Measurements from ENCODE around the gene B3GALT4. TPM values are rescaled to one million over a fixed set of nuclear protein-coding genes. Genes with fewer than 3 reads are reported as not detected.

The B3GALT4 gene
- polyA plus RNA-seq, 4 donors = 6.9 to 15.4 (median 12.7) TPM

- Histone ChIP-seq H3K27ac (ENCODE audit: low read depth in 1 of 3, low read length in 2 of 3) (peak overlapping the region in 1 of 3 donors; percentile 5), H3K4me3 (ENCODE audit: low read depth in 1 of 3, low read length in 3 of 3) (peak overlapping the region; percentile 6 to 52 (median 51)), H3K4me1 (ENCODE audit: control insufficient read depth in 3 of 3, insufficient read depth in 2 of 3, low read depth in 1 of 3, low read length in 2 of 3) (peaks cover 7 to 37% (median 9%) of the 10 kb centered on the region in 3 donors), H3K27me3 (ENCODE audit: control insufficient read depth in 3 of 3, insufficient read depth in 3 of 3, low read length in 3 of 3) (no peaks in the 10 kb centered on the region), H3K9me3 (ENCODE audit: control insufficient read depth in 2 of 2, insufficient read depth in 1 of 2, low read depth in 1 of 2, low read length in 1 of 2) (no peaks in the 10 kb centered on the region), H3K36me3 (ENCODE audit: control insufficient read depth in 3 of 3, insufficient read depth in 2 of 3, low read depth in 1 of 3, low read length in 3 of 3) (peaks cover 3 to 55% (median 9%) of the 10 kb centered on the region in 3 donors)
- no peak for FAIRE-seq
- no peak for DNase-seq
- 75 to 79% (median 75%) methylated on average over 19 of the region's 19 CpGs for WGBS, 3 donors
Observed at GRCh38 chr6:33316603-33317418, 39.9 kb downstream of the B3GALT4 start.

DNA sequence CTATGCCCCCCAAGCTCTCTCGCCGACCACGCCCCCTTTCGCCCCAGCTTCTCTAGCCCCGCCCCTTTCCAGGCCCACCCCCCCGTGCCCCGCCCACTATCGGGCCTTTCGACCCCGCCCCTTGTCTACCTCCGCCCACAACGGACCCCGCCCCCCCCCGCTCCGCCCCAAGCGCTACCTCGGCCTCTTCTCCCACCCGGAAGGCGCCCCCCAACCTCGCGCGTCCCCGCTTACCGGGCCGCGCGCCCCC, 40.4 kb downstream of the B3GALT4 start:
- 1% methylated on average over 11 to 27 of the region's 27 CpGs for WGBS, 3 donors
- Histone ChIP-seq H3K4me1 (ENCODE audit: control insufficient read depth in 3 of 3, insufficient read depth in 2 of 3, low read depth in 1 of 3, low read length in 2 of 3) (peaks cover 7 to 33% (median 8%) of the 10 kb centered on the region in 3 donors), H3K36me3 (ENCODE audit: control insufficient read depth in 3 of 3, insufficient read depth in 2 of 3, low read depth in 1 of 3, low read length in 3 of 3) (peaks cover 3 to 52% (median 9%) of the 10 kb centered on the region in 3 donors), H3K27ac (ENCODE audit: low read depth in 1 of 3, low read length in 2 of 3) (no peak overlapping the region), H3K27me3 (ENCODE audit: control insufficient read depth in 3 of 3, insufficient read depth in 3 of 3, low read length in 3 of 3) (no peaks in the 10 kb centered on the region), H3K4me3 (ENCODE audit: low read depth in 1 of 3, low read length in 3 of 3) (peak overlapping the region; percentile 51 to 52 (median 51)), H3K9me3 (ENCODE audit: control insufficient read depth in 2 of 2, insufficient read depth in 1 of 2, low read depth in 1 of 2, low read length in 1 of 2) (no peaks in the 10 kb centered on the region)
- FAIRE-seq (no peak), DNase-seq (no peak)

- no peaks in the 10 kb centered on the region for H3K27me3 ChIP-seq (ENCODE audit: control insufficient read depth in 3 of 3, insufficient read depth in 3 of 3, low read length in 3 of 3)
- H3K4me1 ChIP-seq (ENCODE audit: control insufficient read depth in 3 of 3, insufficient read depth in 2 of 3, low read depth in 1 of 3, low read length in 2 of 3) = peaks cover 7 to 31% (median 8%) of the 10 kb centered on the region in 3 donors
- peaks cover 3 to 49% (median 9%) of the 10 kb centered on the region in 3 donors for H3K36me3 ChIP-seq (ENCODE audit: control insufficient read depth in 3 of 3, insufficient read depth in 2 of 3, low read depth in 1 of 3, low read length in 3 of 3)
- no peaks in the 10 kb centered on the region for H3K9me3 ChIP-seq (ENCODE audit: control insufficient read depth in 2 of 2, insufficient read depth in 1 of 2, low read depth in 1 of 2, low read length in 1 of 2)
- DNase-seq (peak; percentile 100), FAIRE-seq (no peak)
- 1% methylated on average over 36 to 44 of the region's 44 CpGs for WGBS, 3 donors
- H3K4me3 ChIP-seq (ENCODE audit: low read depth in 1 of 3, low read length in 3 of 3) = peak within 1 kb of the TSS; percentile 51 to 52 (median 51)
- peak within 1 kb of the TSS; percentile 61 to 91 (median 91) for H3K27ac ChIP-seq (ENCODE audit: low read depth in 1 of 3, low read length in 2 of 3)
Observed at GRCh38 chr6:33317669-33318425, 40.9 kb downstream of the B3GALT4 start, which contains the start of gene ZBTB22. ZBTB22 (minus strand) TSS chr6:33317744; CDS start chr6:33316916, 828 bp downstream.

DNA sequence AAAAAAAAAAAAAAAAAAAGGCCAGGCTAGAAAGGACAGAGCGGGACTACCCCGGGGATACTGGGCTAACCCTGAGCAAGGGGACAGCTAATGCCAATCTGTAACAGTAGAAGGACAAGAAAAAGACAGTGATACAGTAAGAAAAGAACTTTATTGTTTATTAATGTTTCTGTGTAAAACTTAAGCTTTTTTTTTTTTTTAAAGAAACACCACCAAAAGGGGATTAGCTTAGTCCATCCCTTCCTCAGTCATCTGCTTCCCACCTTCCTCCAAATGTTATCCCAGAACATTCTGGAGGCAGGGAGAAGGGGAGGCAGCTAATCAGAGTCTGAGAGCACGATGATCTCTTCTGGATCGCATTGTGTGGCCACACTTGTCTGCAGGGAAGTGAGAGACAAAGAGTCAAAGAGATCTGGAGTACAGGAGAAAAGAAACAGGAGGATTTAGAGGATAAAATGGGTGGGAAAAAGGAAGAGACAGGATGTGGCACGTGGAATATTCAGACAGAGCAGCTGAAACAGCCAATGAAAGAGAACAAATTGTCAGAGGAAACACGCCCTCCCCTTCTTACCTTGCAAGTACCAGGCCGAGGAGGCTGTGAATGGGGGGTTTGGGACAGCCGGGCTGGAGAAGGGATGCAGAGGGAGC, 41.6 kb downstream of the B3GALT4 start:
- Histone ChIP-seq H3K4me3 (ENCODE audit: low read depth in 1 of 3, low read length in 3 of 3) (peak overlapping the region in 2 of 3 donors; percentile 51 to 52), H3K4me1 (ENCODE audit: control insufficient read depth in 3 of 3, insufficient read depth in 2 of 3, low read depth in 1 of 3, low read length in 2 of 3) (peaks cover 7 to 31% (median 8%) of the 10 kb centered on the region in 3 donors), H3K27me3 (ENCODE audit: control insufficient read depth in 3 of 3, insufficient read depth in 3 of 3, low read length in 3 of 3) (no peaks in the 10 kb centered on the region), H3K9me3 (ENCODE audit: control insufficient read depth in 2 of 2, insufficient read depth in 1 of 2, low read depth in 1 of 2, low read length in 1 of 2) (no peaks in the 10 kb centered on the region), H3K36me3 (ENCODE audit: control insufficient read depth in 3 of 3, insufficient read depth in 2 of 3, low read depth in 1 of 3, low read length in 3 of 3) (peaks cover 3 to 49% (median 9%) of the 10 kb centered on the region in 3 donors), H3K27ac (ENCODE audit: low read depth in 1 of 3, low read length in 2 of 3) (peak overlapping the region; percentile 45 to 91 (median 91))
- WGBS, 3 donors = 55 to 65% (median 57%) methylated on average over 8 of the region's 8 CpGs
- DNase-seq (no peak), FAIRE-seq (no peak)

GRCh38 chr6:33319939-33320314, 43.0 kb downstream of the B3GALT4 start:
- 85 to 96% (median 91%) methylated on average over 3 of the region's 3 CpGs for WGBS, 3 donors
- Histone ChIP-seq H3K36me3 (ENCODE audit: control insufficient read depth in 3 of 3, insufficient read depth in 2 of 3, low read depth in 1 of 3, low read length in 3 of 3) (peaks cover 3 to 49% (median 9%) of the 10 kb centered on the region in 3 donors), H3K9me3 (ENCODE audit: control insufficient read depth in 2 of 2, insufficient read depth in 1 of 2, low read depth in 1 of 2, low read length in 1 of 2) (no peaks in the 10 kb centered on the region), H3K27ac (ENCODE audit: low read depth in 1 of 3, low read length in 2 of 3) (no peak overlapping the region), H3K4me3 (ENCODE audit: low read depth in 1 of 3, low read length in 3 of 3) (no peak overlapping the region), H3K27me3 (ENCODE audit: control insufficient read depth in 3 of 3, insufficient read depth in 3 of 3, low read length in 3 of 3) (no peaks in the 10 kb centered on the region), H3K4me1 (ENCODE audit: control insufficient read depth in 3 of 3, insufficient read depth in 2 of 3, low read depth in 1 of 3, low read length in 2 of 3) (peaks cover 7 to 33% (median 8%) of the 10 kb centered on the region in 3 donors)
- FAIRE-seq (no peak), DNase-seq (no peak)

GRCh38 chr6:33320315-33321181, 43.6 kb downstream of the B3GALT4 start:
- H3K36me3 ChIP-seq (ENCODE audit: control insufficient read depth in 3 of 3, insufficient read depth in 2 of 3, low read depth in 1 of 3, low read length in 3 of 3) = peaks cover 3 to 44% (median 9%) of the 10 kb centered on the region in 3 donors
- FAIRE-seq = no peak
- 81 to 85% (median 82%) methylated on average over 32 of the region's 32 CpGs for WGBS, 3 donors
- no peaks in the 10 kb centered on the region for H3K27me3 ChIP-seq (ENCODE audit: control insufficient read depth in 3 of 3, insufficient read depth in 3 of 3, low read length in 3 of 3)
- no peak overlapping the region for H3K27ac ChIP-seq (ENCODE audit: low read depth in 1 of 3, low read length in 2 of 3)
- H3K9me3 ChIP-seq (ENCODE audit: control insufficient read depth in 2 of 2, insufficient read depth in 1 of 2, low read depth in 1 of 2, low read length in 1 of 2) = no peaks in the 10 kb centered on the region
- DNase-seq = no peak
- H3K4me1 ChIP-seq (ENCODE audit: control insufficient read depth in 3 of 3, insufficient read depth in 2 of 3, low read depth in 1 of 3, low read length in 2 of 3) = peaks cover 3 to 27% (median 8%) of the 10 kb centered on the region in 3 donors
- H3K4me3 ChIP-seq (ENCODE audit: low read depth in 1 of 3, low read length in 3 of 3) = no peak overlapping the region

DNA sequence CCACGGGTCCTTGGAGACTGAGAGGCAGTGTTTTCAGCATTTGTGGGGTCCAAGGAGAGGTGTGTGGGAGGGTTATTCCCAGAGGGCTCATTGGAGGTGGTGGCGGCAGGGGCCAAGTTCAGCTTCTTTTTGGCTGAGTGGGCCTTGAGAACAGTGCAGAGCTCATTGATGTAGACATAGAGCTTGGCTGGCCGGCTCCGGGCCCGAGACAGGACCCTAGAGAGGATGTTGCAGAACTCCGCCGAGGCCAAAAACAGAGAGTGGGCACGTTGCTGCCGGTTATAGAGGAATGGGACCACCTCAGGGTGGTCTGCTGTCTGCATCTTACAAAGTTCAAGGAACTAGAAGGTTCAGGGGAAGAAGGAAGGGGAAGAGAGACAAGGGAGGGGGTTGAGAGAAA, 44.3 kb downstream of the B3GALT4 start:
- Histone ChIP-seq H3K4me1 (ENCODE audit: control insufficient read depth in 3 of 3, insufficient read depth in 2 of 3, low read depth in 1 of 3, low read length in 2 of 3) (peaks cover 3 to 27% (median 8%) of the 10 kb centered on the region in 3 donors), H3K27ac (ENCODE audit: low read depth in 1 of 3, low read length in 2 of 3) (no peak overlapping the region), H3K27me3 (ENCODE audit: control insufficient read depth in 3 of 3, insufficient read depth in 3 of 3, low read length in 3 of 3) (no peaks in the 10 kb centered on the region), H3K36me3 (ENCODE audit: control insufficient read depth in 3 of 3, insufficient read depth in 2 of 3, low read depth in 1 of 3, low read length in 3 of 3) (peaks cover 3 to 37% (median 9%) of the 10 kb centered on the region in 3 donors), H3K4me3 (ENCODE audit: low read depth in 1 of 3, low read length in 3 of 3) (no peak overlapping the region), H3K9me3 (ENCODE audit: control insufficient read depth in 2 of 2, insufficient read depth in 1 of 2, low read depth in 1 of 2, low read length in 1 of 2) (no peaks in the 10 kb centered on the region)
- FAIRE-seq (no peak), DNase-seq (no peak)
- 80 to 86% (median 81%) methylated on average over 9 of the region's 9 CpGs for WGBS, 3 donors

Data from small intestine (tissue), 7 donors.